Central memory CD8-positive, alpha-beta T cell (primary cell): ENCODE results near the gene NGLY1.

Experiments
- ATAC-seq: fragments of 150-1000 bp; cut with Tn5 transposase; replicated peaks from 2 replicates; pipeline ENCODE4 v1.10.0; 2022; ENCODE audit warnings: mild to moderate bottlenecking, moderate FRiP score, moderate number of reproducible peaks; ENCODE audit not compliant: poor library complexity, severe bottlenecking; ENCODE audit errors: extremely low read depth
- DNase-seq, 2 donors: peaks; one replicate each; pipeline ENCODE4 v3.0.0; 2021; ENCODE audit warnings: low spot score in 2 of 2
- H3K27ac Mint-ChIP-seq: one replicate; pipeline ENCODE4 v1.8.0; 2022; ENCODE audit warnings: low read depth, mild to moderate bottlenecking, moderate library complexity, mixed read lengths
- H3K27me3 Mint-ChIP-seq: one replicate; pipeline ENCODE4 v1.8.0; 2022; ENCODE audit warnings: mixed read lengths
- H3K36me3 Mint-ChIP-seq: one replicate; pipeline ENCODE4 v1.8.0; 2022; ENCODE audit warnings: mild to moderate bottlenecking, moderate library complexity, mixed read lengths; ENCODE audit not compliant: insufficient read depth
- H3K4me1 Mint-ChIP-seq: one replicate; pipeline ENCODE4 v1.8.0; 2022; ENCODE audit warnings: mixed read lengths
- H3K4me3 Mint-ChIP-seq: one replicate; pipeline ENCODE4 v1.8.0; 2022; ENCODE audit warnings: mild to moderate bottlenecking, moderate library complexity, mixed read lengths
- H3K9me3 Mint-ChIP-seq: one replicate; pipeline ENCODE4 v1.8.0; 2022; ENCODE audit warnings: mixed read lengths

Gene NGLY1

DNA sequence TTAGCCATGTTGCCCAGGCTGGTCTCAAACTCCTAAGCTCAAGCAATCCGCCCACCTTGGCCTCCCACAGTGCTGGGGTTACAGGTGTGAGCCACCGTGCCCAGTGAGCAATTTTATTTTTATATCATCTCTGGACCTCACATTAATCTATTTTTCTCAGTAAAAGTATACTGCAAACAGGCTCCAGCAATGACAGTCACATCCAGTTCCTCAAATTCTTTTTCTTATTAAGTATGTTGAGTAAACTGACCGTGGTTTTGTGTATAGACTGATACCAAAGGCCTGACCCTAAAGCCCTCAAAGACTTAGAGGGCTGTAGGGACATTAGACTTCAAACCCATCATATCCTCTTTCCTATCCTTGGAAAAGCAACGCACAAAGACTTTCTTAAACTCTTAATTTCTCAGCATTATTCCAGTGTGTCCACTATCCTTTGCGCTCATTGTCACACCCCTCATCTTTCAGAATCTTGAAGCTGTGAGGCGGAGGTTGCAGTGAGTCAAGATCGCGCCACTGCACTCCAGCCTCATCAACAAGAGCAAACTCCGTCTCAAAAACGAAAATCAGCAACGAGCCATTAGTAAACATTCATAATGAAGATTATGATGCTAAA lies 2.0 kb downstream of the NGLY1 start:
- H3K27me3 Mint-ChIP-seq: no peaks in the 10 kb centered on the region
- peak overlapping the region; percentile 83 for H3K4me3 Mint-ChIP-seq
- DNase-seq (no peak), ATAC-seq (no peak)
- no peaks in the 10 kb centered on the region for H3K9me3 Mint-ChIP-seq
- H3K27ac Mint-ChIP-seq: no peak overlapping the region
- H3K36me3 Mint-ChIP-seq: peaks cover 29% of the 10 kb centered on the region
- H3K4me1 Mint-ChIP-seq: peaks cover 46% of the 10 kb centered on the region

DNA sequence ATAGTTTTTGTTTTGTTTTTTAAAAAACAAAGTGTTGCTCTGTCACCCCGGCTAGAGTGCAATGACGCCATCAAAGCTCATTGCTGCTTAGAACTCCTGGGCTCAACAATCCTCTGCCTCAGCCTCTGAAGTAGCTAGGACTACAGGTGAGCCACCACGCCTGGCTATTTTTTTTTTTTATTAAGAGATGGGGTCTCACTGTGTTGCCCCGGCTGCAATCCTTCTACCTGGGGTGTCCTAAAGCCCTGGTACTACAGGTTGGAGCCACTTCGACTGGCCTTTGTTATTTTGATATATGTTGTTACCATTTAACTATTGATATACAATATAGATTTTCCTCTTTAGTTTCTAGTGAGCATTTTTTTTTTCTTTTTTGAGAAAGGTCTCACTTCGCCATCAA lies 2.6 kb downstream of the NGLY1 start:
- Mint-ChIP-seq H3K4me3 (no peak overlapping the region), H3K27me3 (no peaks in the 10 kb centered on the region), H3K4me1 (peaks cover 46% of the 10 kb centered on the region), H3K9me3 (no peaks in the 10 kb centered on the region), H3K36me3 (peaks cover 29% of the 10 kb centered on the region), H3K27ac (peak overlapping the region; percentile 32)
- DNase-seq: no peak
- ATAC-seq: no peak

DNA sequence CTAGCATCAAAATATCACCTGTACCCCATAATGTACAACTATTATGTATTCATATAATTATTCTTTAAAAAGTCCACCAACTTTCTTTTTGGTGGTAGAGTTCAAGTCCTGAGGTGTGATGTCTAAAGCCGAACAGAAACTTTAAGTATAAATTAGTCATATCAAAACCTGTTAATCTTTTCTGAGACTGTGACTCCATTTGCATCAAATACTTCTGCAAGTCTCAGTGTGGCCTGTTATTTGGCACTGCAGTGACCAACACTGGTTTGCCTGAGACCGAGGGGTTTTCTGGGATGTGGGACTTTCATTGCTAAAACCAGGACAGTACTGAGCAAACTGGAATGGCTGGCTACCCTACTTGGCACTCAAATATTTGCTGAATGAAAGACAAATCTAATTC lies 7.3 kb downstream of the NGLY1 start:
- ATAC-seq: no peak
- H3K4me3 Mint-ChIP-seq: no peak overlapping the region
- H3K4me1 Mint-ChIP-seq: peaks cover 60% of the 10 kb centered on the region
- no peaks in the 10 kb centered on the region for H3K9me3 Mint-ChIP-seq
- no peaks in the 10 kb centered on the region for H3K27me3 Mint-ChIP-seq
- H3K36me3 Mint-ChIP-seq: peaks cover 37% of the 10 kb centered on the region
- DNase-seq: no peak
- H3K27ac Mint-ChIP-seq: no peak overlapping the region

DNA sequence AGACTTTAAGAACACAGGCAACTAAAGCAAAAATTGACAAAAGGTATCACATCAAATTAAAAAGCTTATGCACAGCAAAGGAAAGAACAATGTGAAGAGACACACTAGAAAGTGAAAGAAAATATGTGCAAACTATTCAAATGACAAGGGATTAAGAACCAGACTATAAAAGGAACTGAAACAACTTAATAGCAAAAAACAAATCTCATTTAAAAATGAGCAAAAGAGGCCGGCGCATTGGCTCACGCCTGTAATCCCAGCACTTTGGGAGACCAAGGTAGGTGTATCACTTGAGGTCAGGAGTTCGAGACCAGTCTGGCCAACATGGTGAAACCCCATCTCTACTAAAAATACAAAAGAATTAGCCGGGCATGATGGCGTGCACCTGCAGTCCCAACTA lies 14.4 kb downstream of the NGLY1 start:
- H3K4me1 Mint-ChIP-seq: peaks cover 40% of the 10 kb centered on the region
- H3K4me3 Mint-ChIP-seq: no peak overlapping the region
- H3K27ac Mint-ChIP-seq: no peak overlapping the region
- H3K9me3 Mint-ChIP-seq: no peaks in the 10 kb centered on the region
- H3K36me3 Mint-ChIP-seq: peaks cover 19% of the 10 kb centered on the region
- DNase-seq (no peak), ATAC-seq (no peak)
- H3K27me3 Mint-ChIP-seq: no peaks in the 10 kb centered on the region

DNA sequence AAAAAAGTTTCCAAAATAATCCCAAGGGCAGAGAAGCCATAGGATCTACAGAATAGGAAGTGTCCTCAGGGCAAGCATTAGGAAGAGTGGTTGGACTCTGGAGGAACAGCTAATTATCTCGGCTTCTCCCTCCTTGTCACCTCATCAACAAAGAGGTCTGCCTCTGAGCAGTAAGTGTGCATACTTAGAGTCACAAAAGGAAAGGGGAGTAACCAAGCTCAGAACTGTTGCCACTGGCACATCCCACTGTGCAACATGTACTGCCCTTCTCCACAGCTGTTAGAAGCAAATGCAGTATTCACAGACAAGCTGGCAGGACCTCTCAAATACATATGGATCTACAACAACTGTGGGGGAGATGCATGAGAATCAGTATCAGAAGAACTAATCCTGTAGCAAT lies 31.5 kb downstream of the NGLY1 start:
- peaks cover 43% of the 10 kb centered on the region for H3K36me3 Mint-ChIP-seq
- H3K4me1 Mint-ChIP-seq: peaks cover 33% of the 10 kb centered on the region
- no peak for ATAC-seq
- H3K4me3 Mint-ChIP-seq: no peak overlapping the region
- no peaks in the 10 kb centered on the region for H3K27me3 Mint-ChIP-seq
- no peak overlapping the region for H3K27ac Mint-ChIP-seq
- no peaks in the 10 kb centered on the region for H3K9me3 Mint-ChIP-seq
- no peak for DNase-seq

DNA sequence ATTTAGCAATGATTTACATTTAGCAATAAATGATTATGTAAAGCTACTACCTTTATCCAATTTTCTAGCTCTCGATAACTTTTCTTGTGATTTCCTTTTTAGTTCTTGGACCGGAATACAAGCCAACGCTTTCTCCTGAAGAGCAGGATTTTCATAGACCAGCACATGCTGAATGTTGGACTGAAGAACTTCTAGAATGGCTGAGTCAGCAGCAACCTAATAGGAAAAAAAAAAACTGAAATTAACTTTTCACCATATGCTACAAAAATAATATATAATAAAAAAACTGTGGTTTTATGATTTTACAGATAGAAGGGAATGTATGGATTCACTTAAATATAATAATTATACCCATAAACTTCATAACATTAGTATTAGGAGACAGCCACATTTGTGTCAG lies 32.2 kb downstream of the NGLY1 start:
- Mint-ChIP-seq H3K9me3 (no peaks in the 10 kb centered on the region), H3K27ac (no peak overlapping the region), H3K27me3 (no peaks in the 10 kb centered on the region), H3K4me3 (no peak overlapping the region), H3K36me3 (peaks cover 45% of the 10 kb centered on the region), H3K4me1 (peaks cover 30% of the 10 kb centered on the region)
- no peak for ATAC-seq
- no peak for DNase-seq

DNA sequence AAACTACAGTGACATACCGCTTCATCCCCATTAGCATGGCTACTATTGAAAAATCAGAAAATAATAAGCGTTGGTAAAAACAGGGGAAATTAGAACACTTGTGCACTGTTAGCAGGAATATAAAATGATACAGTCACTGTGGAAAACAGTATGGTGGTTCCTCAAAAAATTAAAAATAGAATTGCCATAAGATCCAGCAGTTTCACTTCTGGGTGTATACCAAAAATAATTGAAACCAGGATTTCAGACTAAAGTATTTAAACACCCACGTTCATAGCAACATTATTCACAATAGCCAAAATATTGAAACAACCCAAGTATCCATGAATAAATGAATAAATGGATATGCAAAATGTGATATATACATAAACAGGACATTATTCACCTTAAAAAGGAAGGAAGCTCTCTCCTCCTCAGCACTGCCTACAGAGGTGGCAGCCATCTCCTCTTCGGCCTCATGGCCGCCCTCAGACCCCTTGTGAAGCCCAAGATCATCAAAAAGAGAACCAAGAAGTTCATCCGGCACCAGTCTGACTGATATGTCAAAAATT lies 34.1 kb downstream of the NGLY1 start:
- Mint-ChIP-seq H3K27ac (no peak overlapping the region), H3K9me3 (no peaks in the 10 kb centered on the region), H3K36me3 (peaks cover 46% of the 10 kb centered on the region), H3K27me3 (no peaks in the 10 kb centered on the region), H3K4me1 (peaks cover 27% of the 10 kb centered on the region), H3K4me3 (no peak overlapping the region)
- DNase-seq (no peak), ATAC-seq (no peak)

DNA sequence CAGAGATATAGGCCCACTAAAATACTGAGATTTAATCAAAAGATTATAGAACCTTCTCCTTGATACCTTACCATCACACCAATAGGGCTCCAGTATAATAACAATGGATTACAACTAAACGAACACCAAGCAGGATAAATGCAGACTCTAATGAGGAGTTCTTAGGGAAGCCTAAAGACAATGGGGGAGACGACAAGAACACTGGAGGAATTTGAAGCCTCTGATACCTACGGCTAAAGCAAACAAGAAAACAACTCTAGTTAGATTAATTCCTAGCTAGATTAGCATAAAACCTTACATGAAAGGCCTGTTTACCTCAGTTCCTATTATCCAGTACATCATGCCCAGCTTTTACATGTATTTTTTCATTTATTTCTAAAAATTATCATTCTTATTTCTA lies 35.1 kb downstream of the NGLY1 start:
- peaks cover 46% of the 10 kb centered on the region for H3K36me3 Mint-ChIP-seq
- H3K4me1 Mint-ChIP-seq: peaks cover 31% of the 10 kb centered on the region
- no peaks in the 10 kb centered on the region for H3K27me3 Mint-ChIP-seq
- no peaks in the 10 kb centered on the region for H3K9me3 Mint-ChIP-seq
- no peak overlapping the region for H3K4me3 Mint-ChIP-seq
- no peak for ATAC-seq
- DNase-seq: no peak
- no peak overlapping the region for H3K27ac Mint-ChIP-seq

DNA sequence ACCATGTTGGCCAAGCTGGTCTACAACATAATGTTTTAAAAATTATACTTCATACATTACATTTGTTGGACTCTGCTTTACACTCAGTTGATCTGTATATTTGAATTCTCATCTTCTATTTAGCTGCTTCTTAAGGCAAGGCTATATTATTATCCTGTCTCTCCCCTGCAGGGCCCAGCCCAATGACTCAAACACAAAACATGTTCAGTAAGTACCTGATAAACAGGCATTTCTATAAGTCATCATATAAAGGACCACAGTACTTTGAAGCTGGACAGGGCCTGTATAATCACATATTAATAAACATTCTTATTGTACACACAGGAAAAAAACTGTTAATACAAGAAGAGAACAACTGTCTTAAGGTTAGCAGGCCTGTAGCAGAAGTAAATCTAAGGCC lies 36.2 kb downstream of the NGLY1 start:
- Mint-ChIP-seq H3K4me3 (no peak overlapping the region), H3K27me3 (no peaks in the 10 kb centered on the region), H3K9me3 (no peaks in the 10 kb centered on the region), H3K27ac (no peak overlapping the region), H3K36me3 (peaks cover 50% of the 10 kb centered on the region), H3K4me1 (peaks cover 27% of the 10 kb centered on the region)
- no peak for DNase-seq
- no peak for ATAC-seq

DNA sequence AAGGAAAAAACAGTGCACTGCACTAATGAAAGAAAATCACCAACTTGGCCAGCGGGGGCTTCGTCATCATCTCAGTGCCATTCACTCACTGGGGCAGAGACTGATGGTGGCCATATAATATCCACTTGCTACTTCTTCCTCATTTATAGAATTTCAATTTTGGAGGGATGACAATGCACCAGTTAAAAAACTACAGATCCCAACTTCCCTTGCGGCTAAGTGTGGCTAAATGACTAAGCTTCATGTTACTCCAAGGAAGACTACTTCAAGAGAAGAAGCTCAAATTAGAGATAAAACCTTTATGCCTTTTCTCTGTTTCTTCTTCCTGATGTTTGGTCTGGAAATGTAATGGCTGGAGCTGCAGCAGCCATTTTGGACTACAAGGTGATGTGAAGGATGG lies 38.8 kb downstream of the NGLY1 start:
- no peak overlapping the region for H3K27ac Mint-ChIP-seq
- no peak overlapping the region for H3K4me3 Mint-ChIP-seq
- peaks cover 38% of the 10 kb centered on the region for H3K36me3 Mint-ChIP-seq
- H3K4me1 Mint-ChIP-seq: peaks cover 19% of the 10 kb centered on the region
- no peak for DNase-seq
- ATAC-seq: no peak
- H3K27me3 Mint-ChIP-seq: no peaks in the 10 kb centered on the region
- no peaks in the 10 kb centered on the region for H3K9me3 Mint-ChIP-seq

DNA sequence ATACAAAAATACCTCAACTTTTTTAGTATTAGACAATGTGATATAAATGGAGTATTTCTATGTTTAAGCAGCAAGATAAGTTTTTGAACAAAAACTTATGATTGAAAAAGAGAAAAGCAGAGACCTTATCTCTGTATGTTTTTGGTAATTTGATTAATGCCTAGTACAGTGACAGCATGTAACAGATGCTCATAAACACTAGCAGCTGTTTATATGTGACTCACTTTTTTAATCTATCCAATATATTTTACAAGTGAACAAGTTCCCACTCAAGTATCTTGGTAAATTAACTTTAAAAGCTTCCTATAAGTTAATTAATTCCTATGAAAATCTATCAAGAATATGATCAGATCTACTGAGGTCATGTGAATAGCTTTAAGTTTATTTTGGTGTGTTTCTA lies 55.1 kb downstream of the NGLY1 start:
- H3K27me3 Mint-ChIP-seq: no peaks in the 10 kb centered on the region
- ATAC-seq (no peak), DNase-seq (no peak)
- H3K4me3 Mint-ChIP-seq: no peak overlapping the region
- no peak overlapping the region for H3K27ac Mint-ChIP-seq
- H3K4me1 Mint-ChIP-seq: no peaks in the 10 kb centered on the region
- H3K36me3 Mint-ChIP-seq: peaks cover 33% of the 10 kb centered on the region
- H3K9me3 Mint-ChIP-seq: no peaks in the 10 kb centered on the region

DNA sequence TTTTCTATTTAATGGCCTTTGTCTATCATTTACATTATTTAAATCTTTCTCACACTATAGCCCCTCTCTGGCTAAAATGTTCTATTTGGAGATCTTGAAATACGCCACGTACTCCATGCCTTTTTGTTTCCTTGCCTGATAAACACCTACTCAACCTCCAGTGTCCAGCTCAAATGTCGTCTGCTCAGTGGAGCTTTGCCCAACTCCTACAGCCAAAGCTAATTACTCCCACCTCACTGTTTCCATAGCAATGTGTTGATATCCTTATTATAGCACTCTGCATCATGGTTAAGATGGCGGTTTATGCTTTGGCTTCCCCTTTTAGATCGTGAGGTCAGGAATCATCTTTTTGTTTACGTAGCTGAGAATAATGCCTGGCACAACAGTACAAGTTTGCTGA lies 55.9 kb downstream of the NGLY1 start:
- DNase-seq (no peak), ATAC-seq (no peak)
- H3K36me3 Mint-ChIP-seq: peaks cover 27% of the 10 kb centered on the region
- no peak overlapping the region for H3K4me3 Mint-ChIP-seq
- no peaks in the 10 kb centered on the region for H3K27me3 Mint-ChIP-seq
- H3K27ac Mint-ChIP-seq: no peak overlapping the region
- H3K9me3 Mint-ChIP-seq: no peaks in the 10 kb centered on the region
- H3K4me1 Mint-ChIP-seq: no peaks in the 10 kb centered on the region

DNA sequence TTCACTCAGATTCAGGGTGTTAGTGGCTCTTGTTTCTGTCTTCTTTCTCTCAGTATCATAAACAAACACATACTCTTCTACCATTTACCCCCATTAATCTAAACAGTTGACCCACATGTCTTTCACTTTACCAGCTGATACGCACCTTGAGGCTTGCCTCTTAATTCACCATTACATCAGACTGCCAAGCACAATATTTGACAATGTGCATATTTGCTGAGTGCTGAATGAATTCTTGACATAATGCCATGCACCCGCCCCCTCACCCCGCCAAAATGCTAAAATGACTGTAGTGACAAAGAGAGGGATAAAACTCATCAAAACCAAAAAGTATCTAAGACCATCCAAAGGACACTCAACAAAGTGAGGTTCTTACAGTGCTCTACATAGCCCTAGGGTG lies 57.4 kb downstream of the NGLY1 start:
- H3K27me3 Mint-ChIP-seq: no peaks in the 10 kb centered on the region
- H3K9me3 Mint-ChIP-seq: no peaks in the 10 kb centered on the region
- H3K4me1 Mint-ChIP-seq: no peaks in the 10 kb centered on the region
- no peak for DNase-seq
- ATAC-seq: no peak
- no peak overlapping the region for H3K4me3 Mint-ChIP-seq
- H3K27ac Mint-ChIP-seq: peak overlapping the region; percentile 84
- peaks cover 27% of the 10 kb centered on the region for H3K36me3 Mint-ChIP-seq
